GM18526 (cell line): ENCODE data around the gene HRH3.

Source experiments
- POLR2A ChIP-seq: IDR thresholded peaks from 3 replicates; pipeline ENCODE4 v1.6.1; 2011; ENCODE audit not compliant: insufficient read length; ENCODE audit errors: extremely low read depth

The HRH3 gene

GRCh38 chr20:62191781-62192559, 28.1 kb downstream of the HRH3 start:
- no peak for TF ChIP-seq POLR2A

DNA sequence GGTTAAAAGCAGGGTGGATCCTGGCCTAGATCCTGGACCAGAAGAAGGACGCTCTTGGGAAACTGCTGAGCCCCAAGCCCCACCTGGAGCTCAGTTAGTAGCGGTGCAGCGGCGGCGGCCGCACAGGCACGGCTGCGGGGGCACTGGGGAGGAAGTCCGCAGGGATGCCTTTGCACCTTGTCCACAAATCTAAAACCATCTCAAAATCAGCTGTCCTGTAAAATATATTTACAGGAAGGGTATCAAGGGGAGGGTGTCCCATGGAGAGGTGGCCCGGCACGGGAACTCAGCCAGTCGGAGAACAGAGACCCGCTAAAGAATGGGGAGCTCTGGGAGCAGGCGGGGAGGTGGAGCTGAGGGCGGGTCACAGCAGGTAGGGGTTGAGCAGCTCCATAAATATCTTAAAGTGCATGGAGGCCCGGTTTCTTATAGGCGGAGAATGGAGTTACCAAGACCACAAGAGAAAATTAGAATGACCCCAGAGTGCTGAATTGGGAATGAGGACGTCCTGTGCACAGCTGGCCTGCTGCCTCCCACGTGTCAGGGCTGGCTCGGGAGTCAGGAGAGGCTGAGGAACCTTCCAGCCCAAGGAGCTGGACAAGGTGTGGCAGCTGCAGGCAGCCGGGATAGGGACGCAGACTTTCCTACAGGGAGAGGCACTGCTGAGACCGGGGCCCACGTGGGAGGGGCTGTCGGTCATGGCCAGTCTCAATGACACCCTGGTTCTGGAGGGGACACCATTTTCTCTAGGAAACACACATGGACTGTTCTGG, 29.3 kb downstream of the HRH3 start:
- TF ChIP-seq POLR2A, result no peak

GRCh38 chr20:62186887-62187866, 32.9 kb downstream of the HRH3 start:
- no peak for TF ChIP-seq POLR2A

DNA sequence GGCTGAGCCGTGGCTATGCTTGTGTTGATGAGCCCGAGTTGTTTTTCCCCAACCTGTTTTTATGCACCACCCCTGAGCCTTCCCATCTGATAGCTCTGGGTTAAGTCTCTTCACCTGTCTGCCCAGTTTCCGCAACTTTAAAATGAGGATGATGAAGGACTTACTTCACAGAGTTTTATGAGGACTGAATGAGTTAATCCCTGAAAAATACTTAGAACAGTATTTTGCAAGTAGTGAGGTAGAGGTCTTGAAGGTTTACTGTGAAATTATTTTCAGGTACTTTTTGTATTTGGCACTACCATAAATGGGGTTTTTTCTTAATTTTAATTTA, 34.0 kb downstream of the HRH3 start:
- no peak for TF ChIP-seq POLR2A

DNA sequence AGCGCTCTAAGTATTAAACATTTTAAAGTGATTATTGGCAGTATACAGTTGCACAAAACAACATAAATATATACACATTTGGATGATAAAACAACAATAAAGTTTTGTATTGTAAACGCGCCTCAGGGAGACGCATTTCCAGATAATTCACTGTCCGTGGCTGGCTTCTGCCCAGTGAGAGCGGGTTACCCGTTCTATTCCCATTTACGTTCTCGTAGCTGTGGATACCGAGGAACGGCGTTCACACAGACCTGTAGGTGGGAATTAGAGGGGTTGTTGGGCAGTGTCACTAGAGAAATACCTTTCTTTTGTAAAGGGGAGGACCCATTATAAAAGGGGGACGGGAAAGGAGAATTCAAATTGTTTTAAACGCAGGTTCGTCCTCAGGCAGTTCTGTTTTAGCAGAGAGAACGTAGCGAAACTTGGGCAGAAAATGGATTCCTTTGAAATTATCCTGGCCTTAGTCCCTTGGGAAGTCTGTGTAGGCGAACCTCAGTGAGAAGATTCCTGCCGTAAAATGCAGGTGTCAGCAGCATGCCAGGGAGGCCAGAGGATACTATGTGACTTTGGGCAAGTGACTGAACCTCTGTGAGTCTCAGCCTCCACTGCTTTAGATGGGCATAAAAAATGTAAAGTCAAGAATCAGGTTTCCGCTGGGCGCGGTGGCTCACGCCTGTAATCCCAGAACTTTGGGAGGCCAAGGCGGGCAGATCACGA, 36.5 kb downstream of the HRH3 start:
- TF ChIP-seq POLR2A, result no peak

GRCh38 chr20:62182469-62183425, 37.3 kb downstream of the HRH3 start, which contains the start of gene MTG2:
Gene MTG2, plus strand, starts transcription at chr20:62183028. Its CDS starts 10,393 bp downstream, at chr20:62193421.
- peak; percentile 99 for TF ChIP-seq POLR2A

DNA sequence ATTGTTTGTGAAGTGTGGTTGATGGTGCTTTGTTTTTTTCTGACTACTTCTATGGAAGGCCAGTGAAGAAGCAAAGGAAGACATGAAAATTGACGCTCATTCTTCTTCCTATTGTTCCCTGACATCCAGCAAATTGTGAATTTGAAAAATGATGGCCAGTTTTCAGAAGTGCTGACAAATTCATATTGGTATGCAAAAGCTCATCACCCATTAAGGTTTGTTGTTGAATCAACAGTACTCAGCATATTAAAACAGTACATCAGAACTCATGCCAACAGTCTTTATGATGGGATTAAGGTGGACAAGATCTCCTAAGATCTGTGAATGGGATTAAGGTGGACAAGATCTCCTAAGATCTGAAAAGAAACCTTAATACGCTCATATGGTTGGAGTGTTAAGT, 38.3 kb downstream of the HRH3 start:
- no peak for TF ChIP-seq POLR2A

DNA sequence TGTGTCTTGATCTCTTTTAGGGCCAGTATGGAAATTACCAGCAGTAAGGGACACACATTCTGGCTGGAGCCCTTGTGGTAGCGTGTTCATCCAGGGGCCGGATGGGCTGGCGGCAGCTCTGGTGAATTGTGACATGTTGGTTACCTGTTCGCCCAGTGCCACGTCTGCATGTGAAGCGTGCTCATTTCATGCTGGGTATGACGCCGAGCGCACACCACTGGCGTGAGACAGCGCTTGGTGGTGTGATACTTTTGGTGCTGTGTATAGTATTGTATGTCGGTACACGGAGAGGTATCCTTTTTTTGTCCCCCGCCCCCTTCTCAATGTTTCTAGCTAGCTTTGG, 40.9 kb downstream of the HRH3 start:
- TF ChIP-seq POLR2A, result no peak

- no peak for TF ChIP-seq POLR2A
These were observed 41.5 kb downstream of the HRH3 start for GRCh38 chr20:62178316-62179161.

DNA sequence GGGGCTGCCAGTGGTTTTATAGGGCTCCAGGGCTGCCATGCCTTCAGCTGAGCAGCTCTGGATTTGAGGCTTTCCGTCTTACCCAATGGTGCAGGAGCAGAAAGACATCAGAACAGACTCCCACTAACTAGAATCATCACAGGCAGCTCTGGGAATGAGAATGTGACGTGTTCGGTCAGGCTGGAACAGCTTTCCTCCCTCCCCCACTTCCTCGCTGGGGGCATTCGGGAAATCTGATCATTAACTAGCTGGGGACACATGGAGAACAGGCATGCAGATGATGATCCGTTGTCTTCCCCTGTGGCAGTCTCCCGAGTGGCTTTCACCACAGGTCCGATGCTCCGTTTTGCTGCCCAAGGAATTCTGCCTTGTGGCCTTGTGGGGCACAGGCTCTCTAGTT, 42.8 kb downstream of the HRH3 start:
- no peak for TF ChIP-seq POLR2A

DNA sequence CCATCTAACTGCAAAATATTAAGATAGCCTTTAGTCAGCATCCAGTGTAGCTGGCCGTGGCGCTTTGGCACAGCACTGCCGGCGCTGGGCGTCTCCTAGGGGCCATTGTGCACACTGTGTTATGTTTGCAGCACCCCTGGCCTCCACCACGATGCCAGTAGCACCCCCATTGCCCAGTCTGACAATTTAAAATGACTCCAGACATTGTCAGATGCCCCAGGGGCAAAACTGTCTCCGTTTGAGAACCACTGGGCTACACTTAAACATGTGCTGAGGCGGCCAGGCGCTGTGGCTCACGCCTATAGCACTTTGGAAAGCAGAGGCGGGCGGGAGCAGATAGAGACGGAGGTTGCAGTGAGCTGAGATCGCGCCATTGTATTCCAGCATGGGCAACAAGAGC, 43.2 kb downstream of the HRH3 start:
- TF ChIP-seq POLR2A, result no peak

DNA sequence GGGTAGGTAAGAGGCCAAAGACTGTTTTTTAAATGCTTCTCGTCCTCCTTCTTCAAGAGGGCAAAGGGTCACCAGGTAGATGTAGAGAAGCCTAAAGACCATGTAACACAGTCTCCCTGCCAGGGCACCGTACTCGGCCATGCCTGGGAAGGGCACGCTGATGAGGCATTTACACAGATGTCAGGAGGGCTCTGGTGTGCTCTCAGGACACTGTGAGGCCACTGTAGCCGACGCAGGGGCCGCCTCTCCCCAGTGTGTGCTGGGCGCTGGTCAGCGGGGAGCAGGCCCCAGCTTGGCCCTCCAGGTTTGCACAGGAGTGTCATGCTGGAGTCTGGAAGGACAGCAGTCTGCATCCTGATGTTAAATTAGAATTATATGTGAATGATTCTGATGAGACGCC, 44.4 kb downstream of the HRH3 start:
- no peak for TF ChIP-seq POLR2A
